LNCaP clone FGC (cell line): ENCODE results near the gene NIPAL3.

Source experiments
- DNase-seq: peaks from one replicate; pipeline ENCODE4 v3.0.0-alpha.2; 2011; ENCODE audit warnings: low read depth
- H3K4me3 ChIP-seq: 2 replicates; pipeline ENCODE4 v1.5.1; 2011; ENCODE audit warnings: mild to moderate bottlenecking, low read depth, low read length, control low read depth
- TF ChIP-seq, protein P1 (sequence below): IDR thresholded peaks from 2 replicates; pipeline ENCODE4 v1.5.1; 2012; ENCODE audit warnings: mild to moderate bottlenecking; ENCODE audit not compliant: control insufficient read depth, insufficient read depth; ENCODE audit errors: extremely low read depth

Gene NIPAL3

DNA sequence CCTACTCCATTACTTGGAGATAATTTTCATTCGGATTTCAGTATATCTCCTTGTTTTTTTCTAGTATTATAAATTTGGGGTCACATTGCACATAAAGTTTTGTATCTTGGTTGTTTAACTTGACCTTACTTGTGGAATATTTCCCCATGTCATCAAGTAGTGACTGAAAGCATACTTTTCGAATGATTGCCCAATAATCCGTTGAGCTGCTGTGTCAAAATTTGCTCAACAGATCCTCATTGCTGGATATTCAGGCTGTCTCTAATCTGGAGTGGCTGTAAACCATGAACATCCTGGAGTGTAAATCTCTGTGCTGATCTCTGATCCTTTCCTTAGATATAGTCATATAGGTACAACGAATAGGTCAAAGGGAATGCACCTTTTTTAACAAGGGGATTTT, 4.9 kb downstream of the NIPAL3 start:
- no peak for DNase-seq
- H3K4me3 ChIP-seq: no peak overlapping the region
- TF ChIP-seq, protein P1, sequence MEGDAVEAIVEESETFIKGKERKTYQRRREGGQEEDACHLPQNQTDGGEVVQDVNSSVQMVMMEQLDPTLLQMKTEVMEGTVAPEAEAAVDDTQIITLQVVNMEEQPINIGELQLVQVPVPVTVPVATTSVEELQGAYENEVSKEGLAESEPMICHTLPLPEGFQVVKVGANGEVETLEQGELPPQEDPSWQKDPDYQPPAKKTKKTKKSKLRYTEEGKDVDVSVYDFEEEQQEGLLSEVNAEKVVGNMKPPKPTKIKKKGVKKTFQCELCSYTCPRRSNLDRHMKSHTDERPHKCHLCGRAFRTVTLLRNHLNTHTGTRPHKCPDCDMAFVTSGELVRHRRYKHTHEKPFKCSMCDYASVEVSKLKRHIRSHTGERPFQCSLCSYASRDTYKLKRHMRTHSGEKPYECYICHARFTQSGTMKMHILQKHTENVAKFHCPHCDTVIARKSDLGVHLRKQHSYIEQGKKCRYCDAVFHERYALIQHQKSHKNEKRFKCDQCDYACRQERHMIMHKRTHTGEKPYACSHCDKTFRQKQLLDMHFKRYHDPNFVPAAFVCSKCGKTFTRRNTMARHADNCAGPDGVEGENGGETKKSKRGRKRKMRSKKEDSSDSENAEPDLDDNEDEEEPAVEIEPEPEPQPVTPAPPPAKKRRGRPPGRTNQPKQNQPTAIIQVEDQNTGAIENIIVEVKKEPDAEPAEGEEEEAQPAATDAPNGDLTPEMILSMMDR: no peak

GRCh38 chr1:24421502-24421901, 5.9 kb downstream of the NIPAL3 start:
- TF ChIP-seq, protein P1: no peak
- DNase-seq: no peak
- H3K4me3 ChIP-seq: no peak overlapping the region

- no peak for DNase-seq
- H3K4me3 ChIP-seq: no peak overlapping the region
- TF ChIP-seq, protein P1: no peak
Observed at GRCh38 chr1:24424207-24424606, 8.6 kb downstream of the NIPAL3 start.

DNA sequence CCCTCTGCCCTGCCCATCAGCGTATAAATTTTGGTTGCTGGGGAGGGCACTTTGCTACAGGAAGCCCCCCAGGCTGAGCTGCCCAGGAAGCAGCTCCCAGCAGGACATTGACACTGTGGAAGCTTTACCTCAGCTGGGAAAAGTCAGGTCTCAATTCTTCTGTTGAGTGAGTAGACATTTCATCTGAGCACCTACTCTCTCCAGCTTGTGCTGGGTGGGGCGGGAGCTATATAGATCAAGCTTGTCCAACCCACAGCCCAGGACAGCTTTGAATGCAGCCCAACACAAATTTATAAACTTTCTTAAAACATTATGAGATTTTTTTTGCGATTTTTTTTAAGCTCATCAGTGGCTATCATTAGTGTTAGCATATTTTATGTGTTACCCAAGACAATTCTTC, 9.4 kb downstream of the NIPAL3 start:
- H3K4me3 ChIP-seq: no peak overlapping the region
- TF ChIP-seq, protein P1: no peak
- no peak for DNase-seq

- H3K4me3 ChIP-seq: no peak overlapping the region
- DNase-seq: no peak
- TF ChIP-seq, protein P1: no peak
Observed at GRCh38 chr1:24425441-24425840, 9.8 kb downstream of the NIPAL3 start.

- no peak overlapping the region for H3K4me3 ChIP-seq
- no peak for DNase-seq
- TF ChIP-seq, protein P1: no peak
Observed at GRCh38 chr1:24425922-24426321, 10.3 kb downstream of the NIPAL3 start.

DNA sequence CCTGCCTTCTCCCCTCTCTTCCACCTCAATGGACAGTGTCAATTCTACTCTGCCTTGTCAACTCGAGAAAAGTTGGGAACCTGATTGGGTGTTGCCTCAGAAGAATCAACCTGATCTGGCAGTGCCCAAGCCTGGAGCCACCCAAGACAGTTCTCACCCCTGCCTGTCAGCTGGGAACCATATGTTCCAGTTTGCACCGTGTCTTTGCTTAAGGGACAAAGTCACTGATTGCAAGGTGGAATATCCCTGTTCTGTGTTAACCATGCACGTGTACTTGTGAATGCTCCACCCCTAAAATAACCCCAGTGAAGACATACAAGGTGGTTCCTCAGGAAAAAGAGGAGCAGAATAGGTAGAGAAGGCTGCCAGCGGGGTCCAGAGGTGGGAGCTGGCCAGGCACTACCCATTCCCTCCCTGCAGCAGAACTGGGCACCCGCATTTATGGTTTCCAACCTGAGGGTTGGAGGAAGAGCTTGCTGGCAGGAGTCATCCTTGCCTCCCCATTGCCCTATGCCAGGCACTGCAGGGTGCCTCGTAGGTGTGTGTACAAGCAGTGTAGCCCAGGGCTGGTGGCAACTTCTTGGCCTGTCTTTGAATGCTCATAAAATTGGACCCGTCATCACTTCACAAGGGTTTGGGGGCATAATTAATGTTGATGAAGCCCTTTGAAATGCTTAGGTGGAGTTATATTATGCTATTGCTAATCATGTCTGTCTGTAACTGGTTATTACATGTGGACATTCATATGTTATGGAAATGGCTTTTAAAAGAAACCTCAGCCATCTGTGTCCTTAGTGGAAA, 11.3 kb downstream of the NIPAL3 start:
- DNase-seq: no peak
- TF ChIP-seq, protein P1: no peak

More for the DNA sequence above, 11.3 kb downstream of the NIPAL3 start:
- no peak overlapping the region for H3K4me3 ChIP-seq
